ENCODE results near the gene SLC2A8. TPM values are rescaled to one million over a fixed set of nuclear protein-coding genes. Genes with fewer than 3 reads are reported as not detected.

SLC2A8 gene
- total RNA-seq, 3 donors from 2014 or later, result 1.9 to 3.2 (median 3.0) TPM

GRCh38 chr9:127422787-127423186 lies 25.8 kb downstream of the SLC2A8 start:
- no peak for ATAC-seq
- no peaks in the 10 kb centered on the region for H3K27me3 Mint-ChIP-seq (ENCODE audit: low read depth)
- H3K36me3 Mint-ChIP-seq (ENCODE audit: insufficient read depth), result peaks cover 6% of the 10 kb centered on the region
- peak overlapping the region; percentile 99 for H3K4me3 Mint-ChIP-seq
- no peaks in the 10 kb centered on the region for H3K9me3 Mint-ChIP-seq
- peaks cover 42% of the 10 kb centered on the region for H3K4me1 Mint-ChIP-seq (ENCODE audit: low read depth)
- DNase-seq, result no peak

- Mint-ChIP-seq H3K27me3 (ENCODE audit: low read depth) (no peaks in the 10 kb centered on the region), H3K9me3 (no peaks in the 10 kb centered on the region), H3K4me1 (ENCODE audit: low read depth) (peaks cover 49% of the 10 kb centered on the region), H3K4me3 (peak overlapping the region; percentile 99), H3K36me3 (ENCODE audit: insufficient read depth) (peaks cover 6% of the 10 kb centered on the region)
- ATAC-seq (no peak), DNase-seq (no peak)
Observed at GRCh38 chr9:127423476-127423933, 26.5 kb downstream of the SLC2A8 start.

DNA sequence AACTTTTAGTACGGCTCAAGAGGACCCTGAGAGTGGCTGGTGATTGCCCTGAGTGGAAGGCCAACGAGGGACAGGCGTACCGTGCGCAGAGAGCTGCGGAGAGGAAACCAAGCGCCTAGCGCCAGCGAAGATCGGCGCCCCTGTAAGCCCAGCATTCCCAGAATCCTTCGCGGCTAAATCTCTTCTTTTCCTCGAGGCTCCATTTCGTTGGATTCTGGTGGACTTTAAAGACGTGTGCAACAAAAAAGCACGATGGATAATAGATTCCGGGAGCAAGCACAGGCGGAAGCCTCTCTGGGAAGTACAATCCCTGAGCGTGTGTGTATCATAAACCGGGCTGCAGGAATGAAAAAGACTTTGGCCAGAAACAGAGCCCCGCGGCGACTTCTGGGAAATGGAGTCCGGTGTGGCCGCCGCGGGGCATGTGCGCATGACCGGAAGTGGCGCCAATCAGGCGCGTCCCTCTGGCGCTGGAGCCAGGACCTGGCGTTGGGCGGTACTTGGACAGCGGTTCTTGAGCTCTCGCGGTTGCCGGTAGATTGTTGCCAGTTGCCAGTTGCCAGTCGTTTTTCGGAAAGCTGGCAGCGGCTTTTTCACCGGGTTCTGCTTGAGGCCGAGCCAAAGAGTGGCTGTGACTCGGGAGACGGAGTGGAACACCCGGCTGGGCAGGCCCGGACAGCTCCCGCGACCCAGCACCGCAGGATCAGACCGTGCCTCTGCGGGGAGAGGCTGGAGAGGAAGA lies 27.1 kb downstream of the SLC2A8 start, which contains the start of gene ZNF79:
Gene ZNF79 (plus strand): TSS at position 449 of the 742 bp plus-strand sequence. CDS start 406 bp downstream, outside the sequence.
- Mint-ChIP-seq H3K9me3 (no peaks in the 10 kb centered on the region), H3K27me3 (ENCODE audit: low read depth) (no peaks in the 10 kb centered on the region), H3K4me1 (ENCODE audit: low read depth) (peaks cover 53% of the 10 kb centered on the region), H3K4me3 (peak within 1 kb of the TSS; percentile 99), H3K36me3 (ENCODE audit: insufficient read depth) (peaks cover 6% of the 10 kb centered on the region)
- peak; percentile 80 to 87 for ATAC-seq
- peak; percentile 81 for DNase-seq

DNA sequence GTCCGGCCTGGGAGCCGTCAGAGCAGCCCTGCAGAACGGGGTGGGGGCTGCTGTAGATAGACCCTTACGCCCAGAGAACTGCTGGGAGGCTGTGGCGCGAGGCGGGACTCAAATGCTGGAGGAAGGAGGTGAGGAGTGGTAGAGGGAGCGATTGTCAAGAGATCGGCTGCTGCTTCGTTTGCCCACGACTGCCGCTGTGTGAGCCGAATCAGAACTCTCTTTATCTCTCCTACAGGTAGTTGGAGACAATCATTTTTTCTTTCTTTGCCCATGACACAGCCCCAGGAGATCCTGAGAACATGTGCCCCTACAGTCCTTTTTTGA lies 27.7 kb downstream of the SLC2A8 start:
- peaks cover 53% of the 10 kb centered on the region for H3K4me1 Mint-ChIP-seq (ENCODE audit: low read depth)
- peaks cover 6% of the 10 kb centered on the region for H3K36me3 Mint-ChIP-seq (ENCODE audit: insufficient read depth)
- H3K9me3 Mint-ChIP-seq, result no peaks in the 10 kb centered on the region
- peak overlapping the region; percentile 99 for H3K4me3 Mint-ChIP-seq
- no peaks in the 10 kb centered on the region for H3K27me3 Mint-ChIP-seq (ENCODE audit: low read depth)
- ATAC-seq (peak; percentile 19 to 24), DNase-seq (peak; percentile 23)

DNA sequence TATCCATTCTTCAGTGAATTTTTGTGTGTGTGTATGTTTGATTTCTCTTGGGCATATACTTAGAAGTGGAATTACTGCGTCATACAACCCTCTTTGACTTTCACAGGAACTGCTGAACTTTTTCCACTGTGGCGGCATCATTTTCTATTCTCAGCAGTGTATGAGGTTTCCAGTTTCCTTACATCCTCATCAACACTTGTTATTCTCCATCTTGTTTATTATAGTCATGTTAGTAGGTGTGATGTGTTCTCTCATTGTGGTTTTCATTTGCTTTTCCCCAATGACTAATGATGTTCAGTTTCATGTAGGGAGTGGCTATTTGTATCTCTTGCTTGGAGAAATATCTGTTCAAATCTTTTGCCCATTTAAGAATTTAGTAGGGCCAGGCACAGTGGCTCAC lies 29.8 kb downstream of the SLC2A8 start:
- peaks cover 59% of the 10 kb centered on the region for H3K4me1 Mint-ChIP-seq (ENCODE audit: low read depth)

GRCh38 chr9:127428348-127428747 lies 31.4 kb downstream of the SLC2A8 start:
- DNase-seq, result no peak

More for the DNA sequence above, 29.8 kb downstream of the SLC2A8 start:
- Mint-ChIP-seq H3K27me3 (ENCODE audit: low read depth) (no peaks in the 10 kb centered on the region), H3K36me3 (ENCODE audit: insufficient read depth) (peaks cover 20% of the 10 kb centered on the region), H3K9me3 (no peaks in the 10 kb centered on the region), H3K4me3 (peak overlapping the region; percentile 99)
- ATAC-seq (peak; percentile 75 to 76), DNase-seq (no peak)

DNA sequence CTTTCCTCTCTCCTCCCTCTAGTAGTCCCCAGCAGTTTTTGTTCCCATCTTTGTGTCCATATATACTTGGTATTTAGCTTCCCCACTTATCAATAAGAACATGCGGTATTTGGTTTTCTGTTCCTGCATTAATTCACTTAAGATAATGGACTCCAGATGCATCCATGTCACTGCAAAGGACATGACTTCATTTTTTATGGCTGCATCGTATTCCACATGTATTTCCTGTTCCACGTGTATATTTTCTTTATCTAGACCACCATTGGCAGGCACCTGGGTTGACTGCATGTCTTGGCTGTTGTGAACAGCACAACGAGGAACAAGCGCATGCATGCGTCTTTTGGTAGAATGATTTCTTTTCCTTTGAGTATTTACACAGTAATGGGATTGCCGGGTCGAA lies 33.4 kb downstream of the SLC2A8 start:
- DNase-seq (no peak), ATAC-seq (no peak)
- H3K4me3 Mint-ChIP-seq, result no peak overlapping the region
- H3K27me3 Mint-ChIP-seq (ENCODE audit: low read depth), result no peaks in the 10 kb centered on the region
- peaks cover 39% of the 10 kb centered on the region for H3K36me3 Mint-ChIP-seq (ENCODE audit: insufficient read depth)
- H3K4me1 Mint-ChIP-seq (ENCODE audit: low read depth), result peaks cover 42% of the 10 kb centered on the region
- H3K9me3 Mint-ChIP-seq, result no peaks in the 10 kb centered on the region

More at GRCh38 chr9:127428348-127428747, 31.4 kb downstream of the SLC2A8 start:
- no peak for ATAC-seq
- Mint-ChIP-seq H3K4me1 (ENCODE audit: low read depth) (peaks cover 52% of the 10 kb centered on the region), H3K4me3 (no peak overlapping the region), H3K27me3 (ENCODE audit: low read depth) (no peaks in the 10 kb centered on the region), H3K36me3 (ENCODE audit: insufficient read depth) (peaks cover 25% of the 10 kb centered on the region), H3K9me3 (no peaks in the 10 kb centered on the region)

GRCh38 chr9:127437497-127438264 lies 40.7 kb downstream of the SLC2A8 start:
- Mint-ChIP-seq H3K36me3 (ENCODE audit: insufficient read depth) (peaks cover 58% of the 10 kb centered on the region), H3K4me3 (no peak overlapping the region), H3K9me3 (no peaks in the 10 kb centered on the region), H3K4me1 (ENCODE audit: low read depth) (peaks cover 17% of the 10 kb centered on the region), H3K27me3 (ENCODE audit: low read depth) (no peaks in the 10 kb centered on the region)
- ATAC-seq, result peak; percentile 72 to 82
- no peak for DNase-seq

GRCh38 chr9:127438394-127438793 lies 41.4 kb downstream of the SLC2A8 start:
- H3K4me1 Mint-ChIP-seq (ENCODE audit: low read depth), result peaks cover 17% of the 10 kb centered on the region
- no peak for DNase-seq
- H3K4me3 Mint-ChIP-seq, result no peak overlapping the region
- ATAC-seq, result no peak
- H3K27me3 Mint-ChIP-seq (ENCODE audit: low read depth), result no peaks in the 10 kb centered on the region
- H3K9me3 Mint-ChIP-seq, result no peaks in the 10 kb centered on the region
- H3K36me3 Mint-ChIP-seq (ENCODE audit: insufficient read depth), result peaks cover 57% of the 10 kb centered on the region

DNA sequence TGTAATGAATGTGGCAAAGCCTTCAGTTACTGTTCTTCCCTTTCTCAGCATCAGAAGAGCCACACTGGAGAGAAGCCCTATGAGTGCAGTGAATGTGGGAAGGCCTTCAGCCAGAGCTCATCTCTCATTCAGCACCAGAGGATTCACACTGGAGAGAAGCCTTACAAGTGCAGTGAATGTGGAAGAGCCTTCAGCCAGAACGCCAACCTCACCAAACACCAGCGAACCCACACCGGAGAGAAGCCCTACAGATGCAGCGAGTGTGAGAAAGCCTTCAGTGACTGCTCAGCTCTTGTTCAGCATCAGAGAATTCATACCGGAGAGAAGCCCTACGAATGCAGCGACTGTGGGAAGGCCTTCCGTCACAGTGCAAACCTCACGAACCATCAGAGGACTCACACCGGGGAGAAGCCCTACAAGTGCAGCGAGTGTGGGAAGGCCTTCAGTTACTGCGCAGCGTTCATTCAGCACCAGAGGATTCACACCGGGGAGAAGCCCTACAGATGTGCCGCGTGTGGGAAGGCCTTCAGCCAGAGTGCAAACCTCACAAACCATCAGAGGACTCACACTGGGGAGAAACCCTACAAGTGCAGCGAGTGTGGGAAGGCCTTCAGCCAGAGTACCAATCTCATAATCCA lies 47.4 kb downstream of the SLC2A8 start:
- H3K9me3 Mint-ChIP-seq, result peaks cover 7% of the 10 kb centered on the region

DNA sequence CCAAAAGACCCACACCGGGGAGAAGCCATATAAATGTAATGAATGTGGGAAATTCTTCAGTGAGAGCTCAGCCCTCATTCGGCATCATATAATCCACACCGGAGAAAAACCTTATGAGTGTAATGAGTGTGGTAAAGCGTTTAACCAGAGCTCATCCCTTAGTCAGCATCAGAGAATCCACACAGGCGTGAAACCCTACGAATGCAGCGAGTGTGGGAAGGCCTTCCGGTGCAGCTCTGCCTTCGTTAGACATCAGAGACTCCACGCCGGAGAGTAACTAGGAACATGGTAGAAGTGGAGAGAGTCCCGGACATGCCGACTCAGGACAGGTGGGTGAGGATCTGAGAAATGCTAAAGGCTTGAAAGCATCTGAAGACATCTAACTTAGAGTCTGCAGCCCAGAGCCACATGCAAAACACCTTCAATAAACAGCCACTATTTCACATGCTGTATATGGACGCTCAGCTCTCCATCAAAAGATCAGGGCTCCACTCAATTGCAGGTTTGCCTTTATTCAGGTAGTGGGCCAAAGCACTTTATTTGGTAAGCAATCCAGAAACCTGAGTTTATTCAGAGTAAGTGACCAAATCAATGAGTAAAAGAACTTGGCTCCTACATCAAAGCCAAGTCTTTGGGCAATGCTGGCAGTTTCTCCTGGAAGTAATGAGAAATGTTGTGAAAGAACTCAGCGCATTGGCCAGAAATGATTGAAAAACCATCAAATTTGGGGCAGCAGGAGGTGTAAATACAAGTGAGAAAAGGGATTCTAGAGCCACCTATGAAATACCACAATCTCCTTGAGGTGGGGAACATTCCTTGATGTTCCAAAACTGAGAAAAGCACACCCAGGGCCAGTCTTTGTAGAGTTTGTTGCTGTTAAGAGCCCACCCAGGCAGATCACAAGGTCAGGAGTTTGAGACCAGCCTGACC lies 48.2 kb downstream of the SLC2A8 start:
- Mint-ChIP-seq H3K4me1 (ENCODE audit: low read depth) (peaks cover 32% of the 10 kb centered on the region), H3K4me3 (no peak overlapping the region), H3K36me3 (ENCODE audit: insufficient read depth) (peaks cover 76% of the 10 kb centered on the region), H3K27me3 (ENCODE audit: low read depth) (no peaks in the 10 kb centered on the region), H3K9me3 (peaks cover 7% of the 10 kb centered on the region)
- peak; percentile 14 to 22 for ATAC-seq
- no peak for DNase-seq

More for the DNA sequence above, 47.4 kb downstream of the SLC2A8 start:
- ATAC-seq, result peak; percentile 13 to 16
- DNase-seq, result no peak
- no peaks in the 10 kb centered on the region for H3K27me3 Mint-ChIP-seq (ENCODE audit: low read depth)
- H3K36me3 Mint-ChIP-seq (ENCODE audit: insufficient read depth), result peaks cover 71% of the 10 kb centered on the region
- peaks cover 27% of the 10 kb centered on the region for H3K4me1 Mint-ChIP-seq (ENCODE audit: low read depth)
- no peak overlapping the region for H3K4me3 Mint-ChIP-seq

GRCh38 chr9:127445851-127446712 lies 49.1 kb downstream of the SLC2A8 start:
- H3K27me3 Mint-ChIP-seq (ENCODE audit: low read depth), result no peaks in the 10 kb centered on the region
- DNase-seq (no peak), ATAC-seq (peak; percentile 2 to 4)
- peaks cover 36% of the 10 kb centered on the region for H3K4me1 Mint-ChIP-seq (ENCODE audit: low read depth)
- peaks cover 74% of the 10 kb centered on the region for H3K36me3 Mint-ChIP-seq (ENCODE audit: insufficient read depth)
- peak overlapping the region; percentile 47 for H3K4me3 Mint-ChIP-seq
- H3K9me3 Mint-ChIP-seq, result peaks cover 7% of the 10 kb centered on the region
